ENCODE measurements around the gene RBFA.
"Not testable (repeated sequence)": the region's sequence is repeated elsewhere in the genome, so short reads cannot be mapped to it uniquely, and the experiment has no call there.

RBFA gene

DNA sequence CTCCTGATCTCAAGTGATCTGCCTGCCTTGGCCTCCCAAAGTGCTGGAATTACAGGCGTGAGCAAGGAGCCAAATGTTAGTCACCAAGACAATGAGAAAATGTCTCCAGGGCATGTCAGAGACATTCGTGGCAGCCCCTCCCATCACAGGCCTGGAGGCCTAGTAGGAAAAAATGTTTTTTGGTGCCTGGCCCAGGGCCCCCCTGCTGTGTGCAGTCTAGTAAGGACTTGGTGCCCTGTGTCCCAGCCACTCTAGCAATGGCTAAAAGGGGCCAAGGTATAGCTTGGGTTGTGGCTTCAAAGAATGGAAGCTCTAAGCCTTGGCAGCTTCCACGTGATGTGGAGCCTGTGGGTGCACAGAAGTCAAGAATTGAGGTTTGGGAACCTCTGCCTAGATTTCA, 33.4 kb upstream of the RBFA start:
- FAIRE-seq, result no peak
- DNase-seq (ENCODE audit: insufficient read length, low spot score), result no peak
- TF ChIP-seq POLR2A (IDR thresholded peaks at IDR 0.05; ENCODE audit: low read depth, low read length) (no peak), POU2F2 (IDR thresholded peaks at IDR 0.05; ENCODE audit: low read depth, low read length) (no peak), POLR2AphosphoS5 (IDR thresholded peaks at IDR 0.05; ENCODE audit: low read depth, low read length) (no peak), TAF1 (IDR thresholded peaks at IDR 0.05; ENCODE audit: low read depth, low read length) (no peak), SPI1 (IDR thresholded peaks at IDR 0.05; ENCODE audit: low read depth, low read length) (no peak), PAX5 (IDR thresholded peaks at IDR 0.05; ENCODE audit: insufficient read depth, low read length, severe bottlenecking) (no peak)

DNA sequence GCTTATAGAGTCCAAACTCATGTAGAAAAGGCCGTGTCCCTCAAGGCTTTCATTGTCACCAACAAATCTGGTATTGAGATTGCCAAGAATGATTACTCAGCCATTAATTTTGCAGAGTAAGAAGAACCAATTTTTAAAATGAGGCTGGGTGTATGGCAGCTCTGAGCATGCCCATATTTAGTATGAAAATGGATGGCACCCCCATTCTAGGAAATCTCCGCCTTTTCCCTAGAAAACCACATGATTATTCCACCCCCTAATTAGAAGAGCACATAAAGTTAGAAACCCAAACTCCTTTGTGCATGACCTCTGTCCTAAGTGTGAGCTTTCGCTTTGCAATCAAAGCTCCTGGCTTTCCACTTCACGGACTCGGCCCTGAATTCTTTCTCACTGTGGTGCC, 31.8 kb upstream of the RBFA start:
- TF ChIP-seq POLR2A (IDR thresholded peaks at IDR 0.05; ENCODE audit: low read depth, low read length), result no peak
- no peak for TF ChIP-seq POLR2AphosphoS5 (IDR thresholded peaks at IDR 0.05; ENCODE audit: low read depth, low read length)
- no peak for TF ChIP-seq SPI1 (IDR thresholded peaks at IDR 0.05; ENCODE audit: low read depth, low read length)
- no peak for TF ChIP-seq TAF1 (IDR thresholded peaks at IDR 0.05; ENCODE audit: low read depth, low read length)
- no peak for TF ChIP-seq POU2F2 (IDR thresholded peaks at IDR 0.05; ENCODE audit: low read depth, low read length)
- no peak for TF ChIP-seq PAX5 (IDR thresholded peaks at IDR 0.05; ENCODE audit: insufficient read depth, low read length, severe bottlenecking)
- no peak for DNase-seq (ENCODE audit: insufficient read length, low spot score)
- FAIRE-seq, result no peak

DNA sequence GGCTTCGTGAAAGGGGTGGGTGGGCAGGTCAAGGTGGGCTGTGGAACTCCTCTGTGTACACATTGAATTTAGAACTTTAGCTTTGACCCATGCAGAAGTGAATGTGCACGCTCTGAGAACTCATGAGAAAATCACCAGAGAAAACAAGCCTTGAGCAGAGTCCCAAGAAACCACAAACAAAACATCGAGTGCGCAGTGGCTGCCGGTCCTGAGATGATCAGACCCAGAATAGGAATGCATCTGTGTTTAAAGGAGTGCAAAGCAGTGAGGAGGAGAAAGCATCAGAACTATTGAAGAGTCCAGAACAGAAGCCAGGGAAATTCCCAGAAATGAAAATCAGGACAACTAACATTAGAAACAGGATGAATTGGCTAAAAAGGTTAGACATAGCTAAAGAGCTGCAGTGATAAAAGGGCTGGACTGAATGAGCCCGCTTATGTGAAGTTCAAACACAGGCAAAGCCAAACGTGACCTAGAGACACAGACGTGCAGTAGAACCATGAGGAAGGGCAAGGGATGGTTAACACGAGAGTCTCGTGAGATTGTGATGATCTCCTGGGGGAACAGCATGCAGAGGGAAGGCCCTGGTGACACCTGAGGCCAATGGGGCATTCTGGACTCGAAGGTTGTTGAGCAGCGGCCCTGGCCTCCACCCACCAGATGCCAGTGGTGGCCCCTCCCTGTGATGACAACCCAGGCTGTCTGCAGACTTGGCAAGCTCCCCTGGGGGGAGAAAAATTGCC, 29.5 kb upstream of the RBFA start:
- DNase-seq (ENCODE audit: insufficient read length, low spot score), result no peak
- TF ChIP-seq POLR2A (IDR thresholded peaks at IDR 0.05; ENCODE audit: low read depth, low read length) (no peak), SPI1 (IDR thresholded peaks at IDR 0.05; ENCODE audit: low read depth, low read length) (no peak), TAF1 (IDR thresholded peaks at IDR 0.05; ENCODE audit: low read depth, low read length) (no peak), PAX5 (IDR thresholded peaks at IDR 0.05; ENCODE audit: insufficient read depth, low read length, severe bottlenecking) (no peak), POLR2AphosphoS5 (IDR thresholded peaks at IDR 0.05; ENCODE audit: low read depth, low read length) (no peak), POU2F2 (IDR thresholded peaks at IDR 0.05; ENCODE audit: low read depth, low read length) (no peak)
- FAIRE-seq, result no peak

DNA sequence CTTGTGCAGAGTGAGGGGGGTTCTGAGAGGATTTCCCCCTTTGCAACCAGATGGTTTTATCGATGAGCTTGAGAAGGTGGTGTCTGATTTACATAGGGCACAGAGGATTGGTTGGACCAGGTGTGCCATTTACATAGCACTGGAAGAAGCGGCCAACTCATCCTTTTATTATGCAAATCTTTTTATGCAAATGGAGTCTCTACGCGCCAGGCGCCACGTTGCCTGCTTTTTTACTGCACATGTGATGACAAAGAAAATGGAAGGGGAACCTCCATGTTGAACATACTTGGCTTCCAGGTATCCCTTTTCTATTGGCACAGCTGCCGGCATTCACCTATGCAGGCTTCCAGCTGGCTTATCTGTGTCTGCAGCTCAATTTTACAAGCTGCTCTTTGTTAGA, 27.5 kb upstream of the RBFA start:
- TF ChIP-seq PAX5 (IDR thresholded peaks at IDR 0.05; ENCODE audit: insufficient read depth, low read length, severe bottlenecking) (no peak), TAF1 (IDR thresholded peaks at IDR 0.05; ENCODE audit: low read depth, low read length) (no peak), POLR2AphosphoS5 (IDR thresholded peaks at IDR 0.05; ENCODE audit: low read depth, low read length) (no peak), POU2F2 (IDR thresholded peaks at IDR 0.05; ENCODE audit: low read depth, low read length) (no peak)
- FAIRE-seq (no peak), DNase-seq (ENCODE audit: insufficient read length, low spot score) (no peak)

DNA sequence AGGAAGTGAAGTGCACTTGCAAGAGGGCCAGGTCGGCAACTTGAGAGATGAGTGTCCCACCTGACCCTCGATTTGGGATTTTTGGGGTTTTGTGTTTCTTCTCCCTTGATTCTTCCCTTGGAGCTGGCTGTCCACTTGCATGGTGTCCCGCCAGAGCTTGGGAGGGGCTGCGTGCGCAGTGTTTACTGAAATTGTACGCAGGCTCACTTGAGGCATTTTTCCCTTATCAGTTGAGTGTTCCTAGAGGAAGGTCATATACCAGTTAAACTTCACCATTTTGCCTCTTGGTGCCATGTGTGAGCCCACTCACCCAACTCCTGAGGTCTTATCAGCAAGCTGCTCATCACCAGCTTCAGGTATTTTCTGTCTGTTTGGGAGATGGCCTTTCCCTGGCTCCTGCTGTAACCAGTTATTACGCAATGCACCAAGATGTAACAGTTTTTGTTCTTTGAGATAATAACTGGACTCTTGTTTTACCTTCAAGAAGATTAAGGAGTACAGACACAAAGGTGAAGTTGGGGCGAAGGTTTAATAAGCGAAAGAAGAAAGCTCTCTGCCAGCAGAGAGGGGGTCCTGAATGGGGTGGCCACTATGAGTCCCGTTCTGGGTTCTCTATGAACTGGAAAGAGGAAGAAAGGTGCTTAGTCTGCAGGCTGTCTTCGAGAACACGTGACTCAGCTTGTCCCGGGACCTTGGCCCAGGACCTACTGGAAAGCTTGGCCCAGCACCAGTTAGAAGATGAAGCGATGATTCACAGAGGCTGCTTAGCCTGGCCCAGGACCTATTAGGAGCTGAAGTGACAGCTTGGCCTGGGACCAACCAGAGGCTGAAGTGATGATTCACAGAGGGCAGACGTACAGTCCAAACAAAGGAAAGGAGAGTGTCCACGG, 24.3 kb upstream of the RBFA start:
- no peak for DNase-seq (ENCODE audit: insufficient read length, low spot score)
- FAIRE-seq, result no peak
- TF ChIP-seq SPI1 (IDR thresholded peaks at IDR 0.05; ENCODE audit: low read depth, low read length) (no peak), POLR2A (IDR thresholded peaks at IDR 0.05; ENCODE audit: low read depth, low read length) (no peak), POLR2AphosphoS5 (IDR thresholded peaks at IDR 0.05; ENCODE audit: low read depth, low read length) (no peak), PAX5 (IDR thresholded peaks at IDR 0.05; ENCODE audit: insufficient read depth, low read length, severe bottlenecking) (no peak), POU2F2 (IDR thresholded peaks at IDR 0.05; ENCODE audit: low read depth, low read length) (no peak), TAF1 (IDR thresholded peaks at IDR 0.05; ENCODE audit: low read depth, low read length) (no peak)

DNA sequence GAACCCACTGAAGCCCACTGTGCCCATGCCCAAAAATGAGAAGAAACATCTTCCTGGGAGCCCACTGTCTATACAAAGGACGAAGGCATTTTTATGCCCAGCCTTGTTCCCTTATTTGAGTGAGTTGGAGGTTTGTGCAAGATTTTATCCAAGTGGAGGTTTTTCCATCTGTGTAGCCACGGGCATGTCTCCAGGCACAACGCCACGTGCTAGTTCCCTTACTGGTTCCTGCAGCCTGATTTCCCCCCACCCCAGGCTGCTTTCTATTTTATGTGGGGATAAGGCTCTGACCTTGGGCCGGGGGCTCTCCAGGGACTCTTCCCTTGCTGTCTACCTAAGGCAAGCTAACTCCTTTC, 23.7 kb upstream of the RBFA start:
- TF ChIP-seq POLR2A (IDR thresholded peaks at IDR 0.05; ENCODE audit: low read depth, low read length), result no peak
- no peak for FAIRE-seq

DNA sequence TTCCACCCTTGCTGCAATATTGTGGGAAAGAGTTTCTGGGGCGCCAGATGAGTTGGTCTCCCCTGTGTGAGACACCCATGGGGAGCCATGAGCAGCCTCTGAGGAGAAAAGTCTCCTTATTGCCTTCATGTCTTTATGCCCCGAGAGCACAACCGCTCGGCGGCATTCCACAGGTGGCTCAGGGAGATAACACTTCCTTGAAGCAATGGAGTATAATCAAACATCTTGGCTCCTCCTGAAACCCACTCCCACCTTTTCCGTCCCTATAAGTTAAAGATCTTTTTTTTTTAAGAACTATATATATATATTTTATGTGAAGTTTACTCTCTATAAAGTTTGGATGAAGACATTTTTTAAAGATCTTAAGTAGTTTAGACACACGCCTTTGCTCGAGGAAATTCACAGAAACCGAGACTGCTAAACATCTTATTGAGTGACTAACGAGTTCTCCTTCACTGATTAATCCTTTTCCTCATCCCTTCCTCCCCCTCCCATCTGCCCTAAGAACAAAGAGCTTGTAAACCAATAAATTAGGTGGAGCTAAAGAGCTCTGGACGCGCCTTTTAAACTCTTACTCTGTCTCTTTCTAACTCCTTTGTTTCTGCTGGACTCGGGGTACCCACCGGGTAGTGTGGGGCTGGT, 22.6 kb upstream of the RBFA start:
- DNase-seq (ENCODE audit: insufficient read length, low spot score); FAIRE-seq: not testable (repeated sequence)

More for the DNA sequence above, 23.7 kb upstream of the RBFA start:
- DNase-seq (ENCODE audit: insufficient read length, low spot score), result no peak

DNA sequence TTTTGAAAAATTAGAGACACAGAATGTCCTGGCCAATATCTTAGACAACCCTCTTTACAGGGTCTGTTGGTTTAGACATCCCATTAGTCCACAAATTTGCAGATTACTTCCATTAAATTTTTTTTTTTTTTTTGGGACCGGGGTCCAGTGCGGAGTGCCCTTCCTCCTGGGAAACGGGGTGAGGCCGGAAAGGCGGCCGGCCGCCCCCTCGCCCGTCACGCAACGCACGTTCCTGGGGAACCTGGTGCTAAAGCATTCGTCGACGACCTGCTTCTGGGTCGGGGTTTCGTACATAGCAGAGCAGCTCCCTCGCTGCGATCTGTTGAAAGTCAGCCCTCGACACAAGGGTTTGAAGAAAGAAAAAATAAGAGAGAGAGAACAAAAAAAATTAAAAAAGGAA, 21.5 kb upstream of the RBFA start:
- no peak for TF ChIP-seq PAX5 (IDR thresholded peaks at IDR 0.05; ENCODE audit: insufficient read depth, low read length, severe bottlenecking)
- TF ChIP-seq POU2F2 (IDR thresholded peaks at IDR 0.05; ENCODE audit: low read depth, low read length), result no peak
- no peak for TF ChIP-seq TAF1 (IDR thresholded peaks at IDR 0.05; ENCODE audit: low read depth, low read length)
- TF ChIP-seq POLR2AphosphoS5 (IDR thresholded peaks at IDR 0.05; ENCODE audit: low read depth, low read length), result no peak
- TF ChIP-seq SPI1 (IDR thresholded peaks at IDR 0.05; ENCODE audit: low read depth, low read length), result no peak
- DNase-seq (ENCODE audit: insufficient read length, low spot score), result no peak

DNA sequence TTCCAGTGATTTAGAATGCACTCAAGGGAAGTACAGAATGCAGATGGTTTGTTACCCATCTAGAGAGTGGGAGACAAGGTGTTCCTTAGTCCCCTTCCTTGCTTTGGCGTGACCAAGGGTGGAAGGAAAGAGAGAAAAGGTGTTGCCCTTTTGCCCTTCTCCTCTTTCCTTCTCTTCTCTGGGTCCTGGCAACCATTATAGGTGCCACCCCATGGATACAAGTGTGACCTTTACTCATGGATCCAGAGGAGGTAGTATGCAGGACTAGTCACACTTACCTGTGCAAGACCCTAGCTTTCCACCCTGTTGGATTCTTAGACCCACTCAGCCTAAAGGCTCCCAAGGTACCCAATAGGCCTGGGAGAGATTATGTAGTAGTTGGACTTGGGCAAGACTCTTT, 11.6 kb upstream of the RBFA start:
- DNase-seq (ENCODE audit: insufficient read length, low spot score) (no peak), FAIRE-seq (peak; percentile 16)
- TF ChIP-seq POLR2AphosphoS5 (IDR thresholded peaks at IDR 0.05; ENCODE audit: low read depth, low read length) (no peak), POU2F2 (IDR thresholded peaks at IDR 0.05; ENCODE audit: low read depth, low read length) (no peak), TAF1 (IDR thresholded peaks at IDR 0.05; ENCODE audit: low read depth, low read length) (no peak), SPI1 (IDR thresholded peaks at IDR 0.05; ENCODE audit: low read depth, low read length) (no peak), POLR2A (IDR thresholded peaks at IDR 0.05; ENCODE audit: low read depth, low read length) (no peak), PAX5 (IDR thresholded peaks at IDR 0.05; ENCODE audit: insufficient read depth, low read length, severe bottlenecking) (no peak)

More for the DNA sequence above, 21.5 kb upstream of the RBFA start:
- FAIRE-seq, result no peak
